A549 (cell line): ENCODE measurements around the gene CIITA. TPM values are rescaled to one million over a fixed set of nuclear protein-coding genes. Genes with fewer than 3 reads are reported as not detected.
A peak's percentile ranks its signal among the peaks of the same experiment; 100 is the strongest.

Source experiments
- ATAC-seq, 2 experiments: fragments of 200-7000 bp in 1 of 2; fragments of >200 bp in 1 of 2; cut with Nextera tagmentation in 1 of 2; cut with Tn5 transposase in 1 of 2; 3 replicates each; pipeline versions ENCODE4 v1.8.0 to v1.9.1; 2018 to 2020; ENCODE audit warnings: mild to moderate bottlenecking in 1 of 2, moderate library complexity in 1 of 2
- CTCF ChIA-PET: fragments of 300-600 bp; sonication (Branson Sonifier 250); formaldehyde crosslinking; extraction: SDS; loops from one replicate; lab custom pipeline; 2021; ENCODE audit warnings: antibody characterized with exemption, inconsistent platforms; lab: Yijun Ruan, JAX
- POLR2A ChIA-PET: fragments of 350-600 bp; formaldehyde crosslinking; extraction: SDS; loops from one replicate; lab custom pipeline; 2021; ENCODE audit warnings: antibody characterized with exemption, inconsistent platforms; lab: Yijun Ruan, JAX
- DNase-seq, 2 experiments: peaks; one replicate each; pipeline versions ENCODE4 v3.0.0 to v3.0.0-alpha.2; 2011 to 2016; ENCODE audit warnings: low read depth in 1 of 2, low spot score in 1 of 2
- FAIRE-seq: peaks from 2 replicates; lab custom pipeline; 2011; peaks lifted over from hg19 to GRCh38; lab: Jason Lieb, UNC
- H3K27ac ChIP-seq, 2 experiments: fragments of >200 bp; sonication (Bioruptor Twin); formaldehyde crosslinking; 3 replicates each; pipeline ENCODE4 v1.5.1; 2016 to 2017
- H3K4me1 ChIP-seq: fragments of >200 bp; sonication (Bioruptor Twin); formaldehyde crosslinking; 3 replicates; pipeline ENCODE4 v1.6.1; 2016
- H3K4me2 ChIP-seq: fragments of >200 bp; sonication (Bioruptor Twin); formaldehyde crosslinking; 3 replicates; pipeline ENCODE4 v1.6.1; 2016
- H3K4me3 ChIP-seq: fragments of >200 bp; sonication (Bioruptor Twin); formaldehyde crosslinking; 3 replicates; pipeline ENCODE4 v1.5.1; 2016
- H3K9me3 ChIP-seq: fragments of >200 bp; sonication (Bioruptor Twin); formaldehyde crosslinking; 3 replicates; pipeline ENCODE4 v1.6.1; 2016
- CTCF ChIP-seq: fragments of >200 bp; sonication (Bioruptor Twin); formaldehyde crosslinking; IDR thresholded peaks from 3 replicates; pipeline ENCODE4 v1.5.1; 2016
- HES2 ChIP-seq: fragments of >200 bp; sonication (Bioruptor Twin); formaldehyde crosslinking; IDR thresholded peaks from 2 replicates; pipeline ENCODE4 v1.6.1; 2016
- MAFK ChIP-seq: fragments of 450-650 bp; IDR thresholded peaks from 2 replicates; pipeline ENCODE4 v1.6.1; 2014; ENCODE audit not compliant: partially characterized antibody
- NPAS2 ChIP-seq: fragments of 250-450 bp; sonication (Bioruptor Pico); IDR thresholded peaks from 2 replicates; pipeline ENCODE4 v1.8.0; 2022; ENCODE audit warnings: mild to moderate bottlenecking, moderate library complexity, borderline replicate concordance
- RARB ChIP-seq: fragments of 250-450 bp; sonication (Bioruptor Pico); IDR thresholded peaks from 2 replicates; pipeline ENCODE4 v1.8.0; 2021; ENCODE audit warnings: mild to moderate bottlenecking, moderate library complexity
- WGBS: methylation state at CpG from one replicate; pipeline ENCODE4 v1.1.6; 2017; ENCODE audit errors: missing lambda C conversion rate; 5-methylcytosine and 5-hydroxymethylcytosine counted together
- polyA plus RNA-seq, 4 experiments: library from polyadenylated mRNA; depleted of rRNA in 3 of 4; stranded (reverse); fragments of >200 nt; fragmentation: RNase III in 1 of 4; extraction: RNeasy Plus Mini Kit Qiagen cat#74134 plus additional on column Dnase treatment in 1 of 4; gene quantifications; 2 replicates in 3 of 4; 3 replicates in 1 of 4; pipeline ENCODE4 v1.2.3, GENCODE V29; 2011 to 2017

The CIITA gene
- polyA plus RNA-seq, 2 of the 4 experiments (the other 2 are of a cell fraction) = 0.06 TPM; not detected in 1

GRCh38 chr16:10983159-10983558, 106.2 kb downstream of the CIITA start (continued):
- TF ChIP-seq CTCF (no peak), HES2 (no peak), NPAS2 (CRISPR knock-in tag) (no peak)

- no peaks in the 10 kb centered on the region for H3K9me3 ChIP-seq
- no peak for ATAC-seq
- ChIA-PET POLR2A (interaction anchor here (1.0 kb wide), 1 partner anchor 271 kb away, joined by 4 read pairs; no protein-coding TSS in a partner anchor), CTCF (interaction anchor here (0.7 to 5.0 kb wide), 7 partner anchors 13 to 408 kb away, joined by 3 to 27 read pairs (median 4); partner anchors contain the start of gene SOCS1)
- no peak for DNase-seq
- H3K4me1 ChIP-seq = no peaks in the 10 kb centered on the region
- H3K4me3 ChIP-seq = no peak overlapping the region
- WGBS = 86% methylated on average over 6 of the region's 6 CpGs
- no peak for FAIRE-seq
- no peak overlapping the region for H3K4me2 ChIP-seq
- TF ChIP-seq MAFK (peak; percentile 93), RARB (CRISPR knock-in tag) (no peak)
- H3K27ac ChIP-seq = no peak overlapping the region
Measured at GRCh38 chr16:10984509-10984908, 107.5 kb downstream of the CIITA start.

Other genes starting within 250 kb of the CIITA start
- 0.12 and 0.14 TPM in 2 replicates for gene TEKT5, start 182.3 kb upstream of the CIITA start, polyA plus RNA-seq (2011; rRNA removed)
- gene TEKT5, start 182.3 kb upstream of the CIITA start, polyA plus RNA-seq (2017; fragmentation: RNase III; extraction: RNeasy Plus Mini Kit Qiagen cat#74134 plus additional on column Dnase treatment) = 0.09 TPM in 1 of 3 replicates, not detected in the others
- 33.9 and 34.1 TPM in 2 replicates for gene NUBP1, start 133.4 kb upstream of the CIITA start, polyA plus RNA-seq (2011; rRNA removed)
- gene NUBP1, start 133.4 kb upstream of the CIITA start, polyA plus RNA-seq (2017; fragmentation: RNase III; extraction: RNeasy Plus Mini Kit Qiagen cat#74134 plus additional on column Dnase treatment) = 49.9 to 56.0 TPM (median 53.4 TPM) in 3 replicates
- gene TVP23A, start 58.4 kb upstream of the CIITA start, polyA plus RNA-seq (2011; rRNA removed) = not detected in 2 replicates
- 0.03 to 0.04 TPM (median 0.04 TPM) in 3 replicates for gene TVP23A, start 58.4 kb upstream of the CIITA start, polyA plus RNA-seq (2017; fragmentation: RNase III; extraction: RNeasy Plus Mini Kit Qiagen cat#74134 plus additional on column Dnase treatment)
- 22.0 and 27.1 TPM in 2 replicates for gene DEXI, start 65.3 kb downstream of the CIITA start, polyA plus RNA-seq (2011; rRNA removed)
- gene DEXI, start 65.3 kb downstream of the CIITA start, polyA plus RNA-seq (2017; fragmentation: RNase III; extraction: RNeasy Plus Mini Kit Qiagen cat#74134 plus additional on column Dnase treatment) = 31.9 to 34.0 TPM (median 33.0 TPM) in 3 replicates
- 10.4 and 10.6 TPM in 2 replicates for gene CLEC16A, start 67.4 kb downstream of the CIITA start, polyA plus RNA-seq (2011; rRNA removed)
- 8.3 to 8.5 TPM (median 8.4 TPM) in 3 replicates for gene CLEC16A, start 67.4 kb downstream of the CIITA start, polyA plus RNA-seq (2017; fragmentation: RNase III; extraction: RNeasy Plus Mini Kit Qiagen cat#74134 plus additional on column Dnase treatment)